WI38 (cell line): Measurements from ENCODE around the gene FADS2.

Source experiments
- H3K4me3 ChIP-seq: 2 replicates; pipeline ENCODE4 v1.5.1; 2011; ENCODE audit warnings: low read depth, mild to moderate bottlenecking, control low read depth, low read length
- TF ChIP-seq, protein P1 (sequence below): IDR thresholded peaks from 2 replicates; pipeline ENCODE4 v1.5.1; 2012; ENCODE audit warnings: low read depth, mild to moderate bottlenecking, control low read depth, low read length

The FADS2 gene

GRCh38 chr11:61866231-61866957 is 38.3 kb downstream of the FADS2 start:
- TF ChIP-seq, protein P1, sequence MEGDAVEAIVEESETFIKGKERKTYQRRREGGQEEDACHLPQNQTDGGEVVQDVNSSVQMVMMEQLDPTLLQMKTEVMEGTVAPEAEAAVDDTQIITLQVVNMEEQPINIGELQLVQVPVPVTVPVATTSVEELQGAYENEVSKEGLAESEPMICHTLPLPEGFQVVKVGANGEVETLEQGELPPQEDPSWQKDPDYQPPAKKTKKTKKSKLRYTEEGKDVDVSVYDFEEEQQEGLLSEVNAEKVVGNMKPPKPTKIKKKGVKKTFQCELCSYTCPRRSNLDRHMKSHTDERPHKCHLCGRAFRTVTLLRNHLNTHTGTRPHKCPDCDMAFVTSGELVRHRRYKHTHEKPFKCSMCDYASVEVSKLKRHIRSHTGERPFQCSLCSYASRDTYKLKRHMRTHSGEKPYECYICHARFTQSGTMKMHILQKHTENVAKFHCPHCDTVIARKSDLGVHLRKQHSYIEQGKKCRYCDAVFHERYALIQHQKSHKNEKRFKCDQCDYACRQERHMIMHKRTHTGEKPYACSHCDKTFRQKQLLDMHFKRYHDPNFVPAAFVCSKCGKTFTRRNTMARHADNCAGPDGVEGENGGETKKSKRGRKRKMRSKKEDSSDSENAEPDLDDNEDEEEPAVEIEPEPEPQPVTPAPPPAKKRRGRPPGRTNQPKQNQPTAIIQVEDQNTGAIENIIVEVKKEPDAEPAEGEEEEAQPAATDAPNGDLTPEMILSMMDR = no peak
- H3K4me3 ChIP-seq = no peak overlapping the region

GRCh38 chr11:61866958-61867343 is 38.9 kb downstream of the FADS2 start:
- H3K4me3 ChIP-seq = no peak overlapping the region
- TF ChIP-seq, protein P1 = no peak

DNA sequence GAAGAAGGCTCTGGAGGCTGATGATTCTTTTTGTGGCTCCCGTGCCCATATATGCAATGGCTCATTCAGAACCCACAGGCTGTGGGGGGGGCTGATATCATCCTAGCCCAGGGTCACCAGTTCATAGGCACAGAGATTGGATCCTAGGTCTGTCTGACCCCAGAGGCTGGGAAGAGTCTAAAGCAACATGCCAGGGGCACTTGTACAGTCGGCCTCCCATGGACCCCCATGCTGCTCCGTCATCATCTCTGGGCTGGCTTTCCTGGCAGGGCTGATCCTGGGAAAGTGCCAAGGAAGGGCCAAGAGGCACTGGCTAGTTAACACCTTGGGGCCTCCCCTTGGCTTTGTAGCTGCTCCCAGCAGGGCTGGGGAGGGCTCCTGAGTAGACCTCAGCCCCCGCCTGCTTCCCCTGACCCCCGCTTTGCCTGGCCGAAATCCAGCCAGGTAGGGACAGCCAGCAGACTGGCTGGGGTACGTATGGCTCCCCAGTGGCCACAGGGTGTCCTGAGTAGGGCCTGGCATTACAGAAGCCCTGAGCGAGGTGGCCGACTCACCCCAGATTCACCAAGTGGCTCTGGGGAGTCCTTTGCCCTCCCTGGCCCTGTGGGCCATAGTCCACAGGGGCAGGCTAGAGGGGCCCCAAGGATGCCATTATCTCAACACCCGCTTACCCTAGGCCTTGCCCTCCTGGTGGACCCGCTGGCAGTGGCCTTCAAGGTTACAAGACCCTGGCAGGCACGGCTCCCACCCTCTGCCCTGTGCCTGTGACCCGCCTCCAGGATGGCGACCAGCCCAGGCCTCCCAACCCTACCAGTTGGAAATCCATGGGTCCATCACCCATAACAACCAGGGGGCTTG is 40.7 kb downstream of the FADS2 start:
- TF ChIP-seq, protein P1 = no peak
- H3K4me3 ChIP-seq = no peak overlapping the region

DNA sequence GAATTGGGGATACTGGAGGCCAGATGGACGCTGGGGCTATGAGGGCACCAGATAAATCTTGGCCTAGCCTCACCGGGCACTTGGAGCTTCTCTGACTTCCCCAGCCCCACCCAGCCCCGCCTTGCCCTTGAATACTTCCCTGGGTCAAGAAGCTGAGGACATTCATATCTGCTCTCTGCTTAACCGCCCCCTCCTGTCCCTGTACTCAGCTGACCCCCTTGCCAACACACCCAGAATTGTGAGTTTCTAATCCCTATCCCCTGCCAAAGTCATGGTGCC is 41.3 kb downstream of the FADS2 start:
- TF ChIP-seq, protein P1 = no peak
- no peak overlapping the region for H3K4me3 ChIP-seq

GRCh38 chr11:61869708-61870451 is 41.8 kb downstream of the FADS2 start:
- H3K4me3 ChIP-seq = no peak overlapping the region
- TF ChIP-seq, protein P1 = no peak

- TF ChIP-seq, protein P1 = no peak
- H3K4me3 ChIP-seq = no peak overlapping the region
Observed at GRCh38 chr11:61870541-61871031, 42.5 kb downstream of the FADS2 start.

GRCh38 chr11:61871158-61871597 is 43.1 kb downstream of the FADS2 start:
- H3K4me3 ChIP-seq = no peak overlapping the region
- TF ChIP-seq, protein P1 = peak; percentile 90
